CD4-positive, alpha-beta T cell treated with Interferon gamma for 1 hour (primary cell): Measurements from ENCODE around the gene TOR1A.

Source experiments
- DNase-seq: peaks from one replicate; pipeline ENCODE4 v3.0.0-alpha.2; 2020

Gene TOR1A

GRCh38 chr9:129851821-129852220, 27.9 kb upstream of the TOR1A start:
- no peak for DNase-seq

- no peak for DNase-seq
Measured at GRCh38 chr9:129850821-129851550, 27.1 kb upstream of the TOR1A start.

- no peak for DNase-seq
Measured at GRCh38 chr9:129849901-129850300, 26.0 kb upstream of the TOR1A start.

GRCh38 chr9:129848712-129849441, 24.9 kb upstream of the TOR1A start:
- no peak for DNase-seq

GRCh38 chr9:129845373-129845772, 21.4 kb upstream of the TOR1A start:
- DNase-seq = no peak

- no peak for DNase-seq
Measured at GRCh38 chr9:129841071-129841470, 17.1 kb upstream of the TOR1A start.

GRCh38 chr9:129840034-129840433, 16.1 kb upstream of the TOR1A start:
- DNase-seq = no peak

- no peak for DNase-seq
Measured at GRCh38 chr9:129839324-129840023, 15.5 kb upstream of the TOR1A start.

- DNase-seq = no peak
Measured at GRCh38 chr9:129838707-129839259, 14.8 kb upstream of the TOR1A start.

- DNase-seq = peak; percentile 57
Measured at GRCh38 chr9:129836311-129837007, 12.5 kb upstream of the TOR1A start.

GRCh38 chr9:129835860-129836223, 11.9 kb upstream of the TOR1A start:
- no peak for DNase-seq

GRCh38 chr9:129835128-129835859, 11.4 kb upstream of the TOR1A start, which contains the start of the genes C9orf78 and USP20:
Gene C9orf78, minus strand, starts transcription at chr9:129835275. Its CDS starts 54 bp downstream, at chr9:129835221.
Gene USP20, plus strand, starts transcription at chr9:129835458. Its CDS starts 17,098 bp downstream, at chr9:129852556.
- DNase-seq = peak; percentile 96

- DNase-seq = peak; percentile 11
Measured at GRCh38 chr9:129834489-129835127, 10.7 kb upstream of the TOR1A start.

GRCh38 chr9:129832982-129833381, 9.0 kb upstream of the TOR1A start:
- no peak for DNase-seq

- no peak for DNase-seq
Measured at GRCh38 chr9:129828969-129829368, 5.0 kb upstream of the TOR1A start.

- DNase-seq = no peak
Measured at GRCh38 chr9:129828051-129828450, 4.1 kb upstream of the TOR1A start.

GRCh38 chr9:129826759-129827158, 2.8 kb upstream of the TOR1A start:
- DNase-seq = no peak

GRCh38 chr9:129826344-129826743, 2.4 kb upstream of the TOR1A start:
- no peak for DNase-seq

GRCh38 chr9:129823542-129823934, 398 bp downstream of the TOR1A start:
- DNase-seq = no peak

- no peak for DNase-seq
Measured at GRCh38 chr9:129822898-129823541, 916 bp downstream of the TOR1A start.
